Hepatocyte (in vitro differentiated cells): Measurements from ENCODE around the gene DCDC2.
"Not testable (repeated sequence)": the region's sequence is repeated elsewhere in the genome, so short reads cannot be mapped to it uniquely, and the experiment has no call there.

Experiments
- CTCF ChIP-seq: fragments of 200-600 bp; sonication (generic); IDR thresholded peaks from 2 replicates; pipeline ENCODE4 v1.5.1; 2016; ENCODE audit warnings: antibody characterized with exemption, mild to moderate bottlenecking; ENCODE audit not compliant: poor library complexity
- EZH2 ChIP-seq: fragments of 200-600 bp; sonication (generic); IDR thresholded peaks from 2 replicates; pipeline ENCODE4 v1.6.1; 2016; ENCODE audit warnings: antibody characterized with exemption, mild to moderate bottlenecking, borderline replicate concordance

DNA sequence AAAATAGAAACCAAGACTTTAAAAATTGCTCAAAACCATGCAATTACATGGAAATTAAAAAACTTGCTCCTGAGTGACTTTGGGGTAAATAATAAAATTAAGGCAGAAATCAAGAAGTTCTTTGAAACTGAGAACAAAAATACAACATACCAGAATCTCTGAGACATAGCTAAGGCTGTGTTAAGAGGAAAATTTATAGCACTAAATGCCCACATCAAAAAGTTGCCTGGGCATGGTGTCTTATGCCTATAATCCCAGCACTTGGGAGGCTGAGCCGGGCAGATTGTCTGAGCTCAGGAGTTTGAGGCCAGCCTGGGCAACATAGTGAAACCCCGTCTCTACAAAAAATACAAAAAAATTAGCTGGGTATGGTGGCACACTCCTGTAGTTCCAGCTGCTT, 64.0 kb downstream of the DCDC2 start:
- not testable (repeated sequence) for TF ChIP-seq EZH2, CTCF
